Brain pericyte (primary cell): ENCODE data around the gene PPP1R9B.

Experiments used
- DNase-seq: peaks from one replicate; pipeline ENCODE4 v3.0.0-alpha.2; 2012; ENCODE audit warnings: low read depth, low spot score

PPP1R9B gene

GRCh38 chr17:50187751-50188530 is 37.5 kb upstream of the PPP1R9B start:
- no peak for DNase-seq

- no peak for DNase-seq
These were observed 36.9 kb upstream of the PPP1R9B start for GRCh38 chr17:50187394-50187725.

- DNase-seq: no peak
These were observed 36.4 kb upstream of the PPP1R9B start for GRCh38 chr17:50186661-50187393.

- DNase-seq: no peak
These were observed 35.4 kb upstream of the PPP1R9B start for GRCh38 chr17:50185631-50186471.

GRCh38 chr17:50184611-50185398 is 34.3 kb upstream of the PPP1R9B start:
- no peak for DNase-seq

- no peak for DNase-seq
These were observed 33.6 kb upstream of the PPP1R9B start for GRCh38 chr17:50184064-50184463.

GRCh38 chr17:50183421-50183994 is 33.0 kb upstream of the PPP1R9B start:
- DNase-seq: no peak

GRCh38 chr17:50182783-50183420 is 32.4 kb upstream of the PPP1R9B start:
- no peak for DNase-seq

GRCh38 chr17:50181591-50182560 is 31.4 kb upstream of the PPP1R9B start:
- no peak for DNase-seq

- DNase-seq: no peak
These were observed 30.7 kb upstream of the PPP1R9B start for GRCh38 chr17:50181144-50181543.

GRCh38 chr17:50180620-50181019 is 30.1 kb upstream of the PPP1R9B start:
- no peak for DNase-seq

- DNase-seq: no peak
These were observed 29.6 kb upstream of the PPP1R9B start for GRCh38 chr17:50180111-50180510.

GRCh38 chr17:50177983-50178834 is 27.7 kb upstream of the PPP1R9B start:
- peak; percentile 99 for DNase-seq

- no peak for DNase-seq
These were observed 27.0 kb upstream of the PPP1R9B start for GRCh38 chr17:50177476-50177875.

GRCh38 chr17:50176559-50177357 is 26.3 kb upstream of the PPP1R9B start:
- DNase-seq: no peak

GRCh38 chr17:50175035-50175807 is 24.7 kb upstream of the PPP1R9B start:
- no peak for DNase-seq

- no peak for DNase-seq
These were observed 24.0 kb upstream of the PPP1R9B start for GRCh38 chr17:50174444-50174843.
